SK-N-SH (cell line): ENCODE data around the gene COL23A1. TPM values are rescaled to one million over a fixed set of nuclear protein-coding genes. Genes with fewer than 3 reads are reported as not detected.

ENCODE experiments used
- CTCF ChIA-PET: fragments of 300-600, 350-600 bp; formaldehyde crosslinking; extraction: SDS; loops from one replicate; lab custom pipeline; 2021; lab: Yijun Ruan, JAX
- POLR2A ChIA-PET: fragments of 350-600 bp; sonication (Branson Sonifier 250); formaldehyde crosslinking; extraction: SDS; loops from one replicate; lab custom pipeline; 2020; ENCODE audit warnings: antibody characterized with exemption, inconsistent platforms; lab: Yijun Ruan, JAX
- DNase-seq: peaks from one replicate; pipeline ENCODE4 v3.0.0; 2012
- H2AFZ ChIP-seq: fragments of 200-600 bp; sonication (generic); 2 replicates; pipeline ENCODE4 v1.8.1; 2016; ENCODE audit warnings: antibody characterized with exemption, mild to moderate bottlenecking, low read depth
- H3F3A ChIP-seq: fragments of 200-600 bp; sonication (generic); replicated peaks from 2 replicates; pipeline ENCODE3; 2016; ENCODE audit warnings: antibody characterized with exemption, mild to moderate bottlenecking; ENCODE audit not compliant: insufficient read depth
- H3K27ac ChIP-seq, 2 experiments: fragments of 200-500 bp in 1 of 2; fragments of 200-600 bp in 1 of 2; sonication (Bioruptor generic) in 1 of 2; sonication (generic), shearing (Covaris generic) in 1 of 2; 2 replicates each; pipeline versions ENCODE4 v1.5.1 to v1.6.1; 2014 to 2016; ENCODE audit warnings: low read depth in 2 of 2, inconsistent platforms in 1 of 2, low read length in 1 of 2, mild to moderate bottlenecking in 1 of 2, mixed read lengths in 1 of 2
- H3K27me3 ChIP-seq: fragments of 200-600 bp; sonication (generic), shearing (Covaris generic); 2 replicates; pipeline ENCODE4 v1.6.1; 2016; ENCODE audit warnings: mixed run types; ENCODE audit not compliant: insufficient read depth
- H3K36me3 ChIP-seq, 2 experiments: fragments of 200-500 bp in 1 of 2; fragments of 200-600 bp in 1 of 2; sonication (Bioruptor generic) in 1 of 2; sonication (generic) in 1 of 2; replicated peaks in 1 of 2; 2 replicates each; pipeline versions ENCODE3 to v1.5.1; 2014 to 2016; ENCODE audit warnings: low read length in 1 of 2, mild to moderate bottlenecking in 1 of 2; ENCODE audit not compliant: insufficient read depth in 2 of 2, control insufficient read depth in 1 of 2
- H3K4me1 ChIP-seq, 2 experiments: fragments of 200-500 bp in 1 of 2; fragments of 200-600 bp in 1 of 2; sonication (Bioruptor generic) in 1 of 2; sonication (generic), shearing (Covaris generic) in 1 of 2; 2 replicates each; pipeline versions ENCODE4 v1.5.1 to v1.6.1; 2014 to 2016; ENCODE audit warnings: low read depth in 1 of 2, low read length in 1 of 2, mixed run types in 1 of 2; ENCODE audit not compliant: insufficient read depth in 2 of 2, control insufficient read depth in 1 of 2
- H3K4me2 ChIP-seq: fragments of 200-600 bp; sonication (generic), shearing (Covaris generic); 2 replicates; pipeline ENCODE4 v1.6.1; 2017; ENCODE audit warnings: mixed run types
- H3K4me3 ChIP-seq, 2 experiments: fragments of 200-500 bp in 1 of 2; fragments of 200-600 bp in 1 of 2; sonication (Bioruptor generic) in 1 of 2; sonication (generic), shearing (Covaris generic) in 1 of 2; 2 replicates each; pipeline versions ENCODE4 v1.5.1 to v1.8.1; 2014 to 2016; ENCODE audit warnings: low read depth in 2 of 2, inconsistent platforms in 1 of 2, low read length in 1 of 2, mild to moderate bottlenecking in 1 of 2, mixed read lengths in 1 of 2, moderate library complexity in 1 of 2
- H3K79me2 ChIP-seq: fragments of 200-600 bp; sonication (generic); 2 replicates; pipeline ENCODE4 v1.8.1; 2017; ENCODE audit warnings: mild to moderate bottlenecking; ENCODE audit not compliant: insufficient read depth
- H3K9ac ChIP-seq: fragments of 200-600 bp; sonication (generic); 2 replicates; pipeline ENCODE4 v1.6.1; 2017; ENCODE audit warnings: mixed run types
- H3K9me2 ChIP-seq: fragments of 200-600 bp; sonication (generic); 2 replicates; pipeline ENCODE4 v1.6.1; 2017; ENCODE audit warnings: mixed run types
- H3K9me3 ChIP-seq: fragments of 200-600 bp; sonication (generic); 2 replicates; pipeline ENCODE4 v1.6.1; 2017; ENCODE audit warnings: mixed run types, mild to moderate bottlenecking, moderate library complexity
- H4K20me1 ChIP-seq: fragments of 200-600 bp; sonication (generic); 2 replicates; pipeline ENCODE4 v1.6.1; 2017; ENCODE audit warnings: mild to moderate bottlenecking, mixed run types; ENCODE audit not compliant: insufficient read depth
- CTCF ChIP-seq: fragments of 200-600 bp; sonication (generic); IDR thresholded peaks from 2 replicates; pipeline ENCODE4 v1.6.1; 2017; ENCODE audit warnings: antibody characterized with exemption, mild to moderate bottlenecking, moderate library complexity
- ELF1 ChIP-seq: IDR thresholded peaks from 2 replicates; pipeline ENCODE4 v1.4.0; 2012
- EP300 ChIP-seq, 2 experiments: IDR thresholded peaks; 2 replicates each; pipeline versions ENCODE4 v1.4.0 to v1.6.1; 2012; ENCODE audit warnings: borderline replicate concordance in 1 of 2, low read depth in 1 of 2, low read length in 1 of 2
- EZH2phosphoT487 ChIP-seq: fragments of 200-600 bp; sonication (generic); IDR thresholded peaks from 2 replicates; pipeline ENCODE4 v1.6.1; 2017; ENCODE audit warnings: low read depth, mixed run types, mild to moderate bottlenecking, antibody characterized with exemption, moderate library complexity, borderline replicate concordance
- FOSL2 ChIP-seq: IDR thresholded peaks from 2 replicates; pipeline ENCODE4 v1.4.0; 2012; ENCODE audit warnings: low read depth, mild to moderate bottlenecking, moderate library complexity, borderline replicate concordance
- FOXJ3 ChIP-seq: sonication (generic); formaldehyde crosslinking; IDR thresholded peaks from 2 replicates; pipeline ENCODE4 v1.5.1; 2020; ENCODE audit warnings: mild to moderate bottlenecking, missing genetic modification reagents
- FOXM1 ChIP-seq: IDR thresholded peaks from 2 replicates; pipeline ENCODE4 v1.4.0; 2012; ENCODE audit warnings: low read depth, mild to moderate bottlenecking
- GATA2 ChIP-seq: sonication (generic); formaldehyde crosslinking; IDR thresholded peaks from 2 replicates; pipeline ENCODE4 v1.5.0; 2020; ENCODE audit warnings: mild to moderate bottlenecking, missing genetic modification reagents
- MAX ChIP-seq: IDR thresholded peaks from 2 replicates; pipeline ENCODE4 v1.4.0; 2012; ENCODE audit warnings: low read depth
- NFIC ChIP-seq: IDR thresholded peaks from 2 replicates; pipeline ENCODE4 v1.4.0; 2012; ENCODE audit warnings: borderline replicate concordance
- NRF1 ChIP-seq: IDR thresholded peaks from 2 replicates; pipeline ENCODE4 v1.6.1; 2012; ENCODE audit warnings: low read depth, mild to moderate bottlenecking, low read length
- PBX3 ChIP-seq: IDR thresholded peaks from 2 replicates; pipeline ENCODE4; 2012
- POLR2AphosphoS5 ChIP-seq: IDR thresholded peaks from 2 replicates; pipeline ENCODE4 v1.6.1; 2012; ENCODE audit warnings: low read depth, low read length
- RCOR1 ChIP-seq: fragments of 150-350 bp; IDR thresholded peaks from 2 replicates; pipeline ENCODE4 v1.6.1; 2017; ENCODE audit warnings: antibody characterized with exemption, low read length
- RFX5 ChIP-seq: IDR thresholded peaks from 2 replicates; pipeline ENCODE4 v1.6.1; 2012; ENCODE audit warnings: mild to moderate bottlenecking, improper control_type of control experiment, low read length
- RXRA ChIP-seq: IDR thresholded peaks from 2 replicates; pipeline ENCODE4 v1.4.0; 2012; ENCODE audit warnings: low read depth, mild to moderate bottlenecking, borderline replicate concordance
- SIN3A ChIP-seq: IDR thresholded peaks from 2 replicates; pipeline ENCODE4 v1.6.1; 2012; ENCODE audit warnings: low read depth, mild to moderate bottlenecking, low read length, moderate library complexity, borderline replicate concordance
- TAF1 ChIP-seq: IDR thresholded peaks from 2 replicates; pipeline ENCODE4 v1.6.1; 2012; ENCODE audit warnings: low read depth, mild to moderate bottlenecking, low read length, moderate library complexity, borderline replicate concordance
- USF1 ChIP-seq: IDR thresholded peaks from 2 replicates; pipeline ENCODE4 v1.4.0; 2012; ENCODE audit warnings: low read depth, borderline replicate concordance
- USF2 ChIP-seq: fragments of 150-350 bp; IDR thresholded peaks from 2 replicates; pipeline ENCODE4 v1.6.1; 2017; ENCODE audit warnings: antibody characterized with exemption, low read length, low read depth, borderline replicate concordance
- YY1 ChIP-seq: IDR thresholded peaks from 2 replicates; pipeline ENCODE4 v1.4.0; 2012; ENCODE audit warnings: low read depth, mild to moderate bottlenecking
- WGBS: methylation state at CpG from one replicate; pipeline ENCODE4 v1.1.6; 2017; ENCODE audit warnings: low lambda C conversion rate; 5-methylcytosine and 5-hydroxymethylcytosine counted together
- polyA plus RNA-seq, 3 experiments: library from polyadenylated mRNA; depleted of rRNA; stranded (reverse); fragments of >200 nt; gene quantifications; 2 replicates each; pipeline ENCODE4 v1.2.3, GENCODE V29; 2012

Gene COL23A1
- polyA plus RNA-seq, 1 of the 3 experiments (the other 2 are of a cell fraction) = 0.10 TPM

GRCh38 chr5:178340637-178341036, 249.6 kb downstream of the COL23A1 start:
- Histone ChIP-seq H4K20me1 (no peaks in the 10 kb centered on the region), H3K4me1 (peaks cover 0 to 47% of the 10 kb centered on the region in 2 experiments; a peak in 2 of 4 replicates), H3K4me3 (no peak overlapping the region), H3K27me3 (no peaks in the 10 kb centered on the region), H3K9me3 (no peaks in the 10 kb centered on the region), H2AFZ (no peak overlapping the region), H3K4me2 (no peak overlapping the region), H3K27ac (peak overlapping the region in 1 of 2 experiments; percentile 9; a peak in 1 of 4 replicates), H3K9ac (no peak overlapping the region), H3K79me2 (no peaks in the 10 kb centered on the region), H3F3A (no peaks in the 10 kb centered on the region), H3K36me3 (no peaks in the 10 kb centered on the region), H3K9me2 (no peaks in the 10 kb centered on the region)
- CTCF ChIA-PET = interaction anchor here (1.1 to 1.2 kb wide), 2 partner anchors 56 to 121 kb away, joined by 3 to 4 read pairs; no protein-coding TSS in a partner anchor
- TF ChIP-seq SIN3A (no peak), USF1 (no peak), USF2 (no peak), FOXM1 (no peak), ELF1 (no peak), MAX (no peak)
- DNase-seq = no peak
- POLR2A ChIA-PET = no interaction called here
- WGBS = 57% methylated on average over 6 of the region's 9 CpGs

GRCh38 chr5:178340187-178340586, 250.0 kb downstream of the COL23A1 start:
- Histone ChIP-seq H3F3A (no peaks in the 10 kb centered on the region), H3K9ac (no peak overlapping the region), H3K27me3 (no peaks in the 10 kb centered on the region), H3K4me1 (peaks cover 0 to 51% of the 10 kb centered on the region in 2 experiments; a peak in 2 of 4 replicates), H4K20me1 (no peaks in the 10 kb centered on the region), H2AFZ (no peak overlapping the region), H3K79me2 (no peaks in the 10 kb centered on the region), H3K4me2 (no peak overlapping the region), H3K27ac (peak overlapping the region in 1 of 2 experiments; percentile 9; a peak in 1 of 4 replicates), H3K9me2 (no peaks in the 10 kb centered on the region), H3K4me3 (no peak overlapping the region), H3K36me3 (no peaks in the 10 kb centered on the region), H3K9me3 (no peaks in the 10 kb centered on the region)
- ChIA-PET CTCF (interaction anchor here (1.1 to 1.2 kb wide), 2 partner anchors 56 to 121 kb away, joined by 3 to 4 read pairs; no protein-coding TSS in a partner anchor), POLR2A (interaction anchor here (1.1 kb wide), 1 partner anchor 9 kb away, joined by 3 read pairs; no protein-coding TSS in a partner anchor)
- no peak for DNase-seq
- 42% methylated on average over 5 of the region's 7 CpGs for WGBS
- TF ChIP-seq POLR2AphosphoS5 (no peak), EP300 (IDR thresholded peaks at IDR 0.05; ENCODE audit: borderline replicate concordance in 1 of 2, low read depth in 1 of 2, low read length in 1 of 2) (no peak), NFIC (no peak), GATA2 (CRISPR knock-in tag) (no peak), SIN3A (no peak), NRF1 (no peak), RCOR1 (no peak), CTCF (no peak), PBX3 (no peak), FOXJ3 (no peak), USF2 (no peak), FOSL2 (no peak), TAF1 (no peak), YY1 (no peak), RFX5 (no peak), MAX (no peak), EZH2phosphoT487 (no peak), RXRA (no peak)
